ENCODE results near the gene FAM111A. TPM values are rescaled to one million over a fixed set of nuclear protein-coding genes. Genes with fewer than 3 reads are reported as not detected.

FAM111A gene
- total RNA-seq, 2 donors from 2014 or later, result 4.5 to 9.5 TPM

GRCh38 chr11:59181746-59182456 lies 39.2 kb downstream of the FAM111A start:
- Histone ChIP-seq H3K9me3 (peaks cover 0 to 8% of the 10 kb centered on the region in 2 donors), H3K27ac (no peak overlapping the region), H3K4me1 (peaks cover 0 to 18% of the 10 kb centered on the region in 2 donors), H3K36me3 (no peaks in the 10 kb centered on the region), H3K4me3 (no peak overlapping the region), H3K27me3 (no peaks in the 10 kb centered on the region)
- no peak for TF ChIP-seq CTCF (IDR thresholded peaks at IDR 0.05)
- DNase-seq (ENCODE audit: low spot score), result no peak

- Histone ChIP-seq H3K9me3 (peaks cover 0 to 8% of the 10 kb centered on the region in 2 donors), H3K4me3 (no peak overlapping the region), H3K4me1 (peaks cover 0 to 22% of the 10 kb centered on the region in 2 donors), H3K27ac (no peak overlapping the region), H3K36me3 (no peaks in the 10 kb centered on the region), H3K27me3 (no peaks in the 10 kb centered on the region)
- TF ChIP-seq CTCF (IDR thresholded peaks at IDR 0.05), result no peak
- DNase-seq (ENCODE audit: low spot score), result no peak
Measured at GRCh38 chr11:59182457-59183151, 39.9 kb downstream of the FAM111A start.

GRCh38 chr11:59183771-59184170 lies 41.1 kb downstream of the FAM111A start:
- no peak for DNase-seq (ENCODE audit: low spot score)
- H3K36me3 ChIP-seq, result no peaks in the 10 kb centered on the region
- peak overlapping the region in 1 of 2 donors; percentile 32 for H3K27ac ChIP-seq
- no peaks in the 10 kb centered on the region for H3K27me3 ChIP-seq
- H3K4me3 ChIP-seq, result no peak overlapping the region
- H3K4me1 ChIP-seq, result peaks cover 0 to 29% of the 10 kb centered on the region in 2 donors
- TF ChIP-seq CTCF (IDR thresholded peaks at IDR 0.05), result no peak
- peaks cover 0 to 8% of the 10 kb centered on the region in 2 donors for H3K9me3 ChIP-seq

- Histone ChIP-seq H3K4me1 (peaks cover 0 to 29% of the 10 kb centered on the region in 2 donors), H3K27me3 (no peaks in the 10 kb centered on the region), H3K27ac (peak overlapping the region in 1 of 2 donors; percentile 27), H3K4me3 (no peak overlapping the region), H3K36me3 (no peaks in the 10 kb centered on the region), H3K9me3 (peaks cover 0 to under 1% of the 10 kb centered on the region in 2 donors)
- TF ChIP-seq CTCF (IDR thresholded peaks at IDR 0.05), result no peak
- no peak for DNase-seq (ENCODE audit: low spot score)
Measured at GRCh38 chr11:59184691-59185339, 42.2 kb downstream of the FAM111A start.

- no peak for DNase-seq (ENCODE audit: low spot score)
- Histone ChIP-seq H3K9me3 (no peaks in the 10 kb centered on the region), H3K27me3 (no peaks in the 10 kb centered on the region), H3K4me3 (no peak overlapping the region), H3K27ac (peak overlapping the region in 1 of 2 donors; percentile 27), H3K36me3 (no peaks in the 10 kb centered on the region), H3K4me1 (peaks cover 0 to 29% of the 10 kb centered on the region in 2 donors)
- no peak for TF ChIP-seq CTCF (IDR thresholded peaks at IDR 0.05)
Measured at GRCh38 chr11:59185386-59185945, 42.8 kb downstream of the FAM111A start.
